G401 (cell line): Measurements from ENCODE around the gene WBP1. TPM values are rescaled to one million over a fixed set of nuclear protein-coding genes. Genes with fewer than 3 reads are reported as not detected.
A peak's percentile ranks its signal among the peaks of the same experiment; 100 is the strongest.

ENCODE experiments used
- DNase-seq: peaks from one replicate; pipeline ENCODE4 v3.0.0-alpha.2; 2015; ENCODE audit warnings: low spot score
- in situ Hi-C: cut with HindIII; loops from 2 replicates; pipeline ENCODE4 v1.10.0; 2016; ENCODE audit warnings: low sequenced_read_pairs, mixed read lengths
- total RNA-seq: library from RNA; depleted of rRNA; stranded (reverse); fragments of >200 nt; shearing (Covaris generic); gene quantifications from 2 replicates; pipeline ENCODE4 v1.2.3, GENCODE V29; 2014

The WBP1 gene
- total RNA-seq, 1 experiment from 2014 or later: 72.2 TPM

- DNase-seq: no peak
Observed at GRCh38 chr2:74498500-74499266, 40.4 kb downstream of the WBP1 start.

DNA sequence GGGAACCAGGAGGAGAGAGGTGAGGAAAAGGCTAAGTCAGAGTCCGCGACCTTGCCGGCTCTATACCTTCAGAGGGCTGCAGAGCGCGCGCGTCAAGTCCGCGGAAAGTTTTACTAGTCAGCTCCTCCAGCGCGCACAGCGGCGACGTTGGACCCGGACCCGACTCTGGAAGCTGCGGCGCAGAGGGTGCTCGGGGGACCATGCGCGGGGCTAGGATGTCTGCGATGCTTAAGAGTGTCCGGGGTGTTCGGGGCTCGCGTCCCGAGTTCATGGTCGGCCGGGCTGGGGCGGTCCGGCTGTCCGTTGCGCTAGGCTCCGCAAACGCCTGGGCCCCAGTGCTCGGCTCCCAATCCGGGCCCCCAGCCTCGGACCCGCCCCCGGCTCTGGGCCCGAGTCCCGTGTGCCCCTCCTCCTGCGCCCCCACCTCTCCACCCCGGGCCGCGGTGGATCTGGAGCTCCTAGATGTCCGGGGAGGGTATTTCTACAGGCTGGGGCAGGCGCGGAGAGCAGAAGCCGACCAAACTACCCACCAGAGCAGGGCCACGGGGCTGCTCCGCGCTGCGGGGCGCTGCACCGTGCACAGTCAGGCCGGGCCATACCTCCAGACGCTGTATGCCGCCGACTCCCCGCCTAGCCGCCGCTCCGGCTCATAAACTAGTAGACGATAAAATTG lies 41.2 kb downstream of the WBP1 start, which contains the start of gene LBX2:
Gene LBX2, minus strand, starts transcription at position 337 of the 673 bp plus-strand sequence. Its CDS starts 66 bp downstream, at position 271.
- DNase-seq: no peak
- in situ Hi-C loops: no loop called here

More at GRCh38 chr2:74498500-74499266, 40.4 kb downstream of the WBP1 start:
- in situ Hi-C loops: no loop called here

DNA sequence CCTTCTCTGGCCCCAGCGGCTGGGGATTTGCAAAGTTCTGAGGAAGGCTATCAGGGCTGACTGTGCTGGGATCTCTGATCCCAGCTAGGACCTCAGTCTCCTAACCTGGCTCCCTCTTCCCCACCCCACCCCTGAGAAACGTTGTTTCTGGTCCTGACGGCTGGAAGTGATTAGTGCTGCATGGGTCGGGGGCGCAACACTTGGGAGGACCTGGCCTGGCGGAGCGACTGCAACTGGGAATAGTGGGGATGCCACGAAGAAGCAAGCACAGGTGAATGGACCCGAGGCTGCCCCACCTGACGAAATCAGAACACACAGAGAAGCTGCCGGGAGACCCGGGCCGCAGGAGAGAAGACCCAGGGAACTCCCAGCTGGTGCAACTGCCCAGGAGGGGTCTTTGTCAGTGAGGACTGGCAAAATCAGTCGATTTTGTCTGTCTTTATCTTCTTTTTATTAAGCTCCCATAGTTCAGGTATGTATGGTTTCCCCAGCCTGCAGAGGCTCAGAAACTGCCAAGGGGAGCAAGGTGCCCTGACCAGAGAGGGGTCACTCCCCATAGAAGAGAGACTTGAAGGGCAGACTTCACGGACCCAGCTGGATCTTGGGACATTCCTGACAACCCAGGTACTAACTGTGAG lies 41.8 kb downstream of the WBP1 start:
- in situ Hi-C loops: no loop called here
- DNase-seq: no peak

- no peak for DNase-seq
- in situ Hi-C loops: no loop called here
Observed at GRCh38 chr2:74500578-74500946, 42.3 kb downstream of the WBP1 start.

- in situ Hi-C loops: no loop called here
- DNase-seq: no peak
Observed at GRCh38 chr2:74501335-74502071, 43.3 kb downstream of the WBP1 start.

- in situ Hi-C loops: no loop called here
- no peak for DNase-seq
Observed at GRCh38 chr2:74502147-74502719, 44.0 kb downstream of the WBP1 start.

- DNase-seq: no peak
- in situ Hi-C loops: no loop called here
Observed at GRCh38 chr2:74502720-74503505, 44.7 kb downstream of the WBP1 start.

DNA sequence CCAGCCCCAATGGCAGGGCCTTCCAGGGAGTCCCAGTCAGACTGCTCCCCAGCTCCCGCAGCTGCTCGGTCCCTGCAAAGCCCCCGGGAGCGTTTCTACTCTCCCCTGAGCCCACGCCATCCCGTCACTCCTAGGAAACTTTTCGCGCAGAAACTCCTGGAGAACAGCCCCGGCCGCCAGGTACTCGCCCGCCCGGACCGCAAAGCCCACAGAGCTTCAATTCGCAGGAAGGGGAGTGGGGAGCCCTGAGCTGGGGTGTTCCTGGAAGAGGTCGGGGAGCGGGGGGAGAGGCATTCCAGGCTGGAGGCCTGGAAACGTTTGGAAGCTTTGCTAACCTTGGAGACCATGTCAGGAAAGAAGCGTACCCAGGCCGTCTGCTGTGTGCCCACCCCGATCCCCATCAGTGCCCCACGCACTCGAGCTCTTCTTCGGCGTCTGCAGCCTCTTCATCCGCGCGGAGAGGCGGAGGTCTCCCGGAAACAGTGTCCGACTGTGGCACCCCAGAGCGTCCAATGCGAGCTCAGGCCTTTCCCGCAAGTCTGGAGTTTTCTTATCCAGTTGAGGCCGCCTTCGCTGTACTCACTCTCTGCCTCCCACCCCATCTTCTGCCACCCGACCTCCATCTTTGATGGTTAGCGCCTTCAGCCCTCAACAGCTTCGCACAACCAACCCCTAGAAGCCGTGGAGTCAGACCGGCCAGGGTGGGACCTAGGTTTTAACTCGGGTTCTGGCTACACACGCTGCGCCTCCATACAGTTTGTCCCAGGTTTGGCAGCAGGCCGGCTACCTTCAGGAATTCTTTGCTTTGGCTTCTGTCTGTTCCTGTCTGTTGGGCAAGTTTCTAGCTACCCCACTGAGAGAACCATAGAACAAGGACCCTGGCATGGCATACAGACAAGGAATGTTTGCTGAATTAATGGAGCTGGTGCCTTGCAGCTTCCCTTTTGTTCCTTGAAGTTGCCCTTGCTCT lies 45.6 kb downstream of the WBP1 start:
- no peak for DNase-seq
- in situ Hi-C loops: no loop called here

GRCh38 chr2:74504591-74504990 lies 46.4 kb downstream of the WBP1 start:
- in situ Hi-C loops: no loop called here
- no peak for DNase-seq

GRCh38 chr2:74505448-74506246 lies 47.4 kb downstream of the WBP1 start:
- no peak for DNase-seq
- in situ Hi-C loops: no loop called here

- peak; percentile 99 for DNase-seq
- in situ Hi-C loops: no loop called here
Observed at GRCh38 chr2:74507145-74507925, 49.1 kb downstream of the WBP1 start, which contains the start of gene PCGF1. PCGF1 (minus strand) TSS chr2:74507695; CDS start chr2:74507668, 27 bp downstream.

GRCh38 chr2:74507926-74508520 lies 49.8 kb downstream of the WBP1 start:
- in situ Hi-C loops: no loop called here
- peak; percentile 59 for DNase-seq

- DNase-seq: no peak
- in situ Hi-C loops: no loop called here
Observed at GRCh38 chr2:74510272-74510671, 52.0 kb downstream of the WBP1 start.
